MM.1S (cell line): Measurements from ENCODE around the gene OR4D1.
A peak's percentile ranks its signal among the peaks of the same experiment; 100 is the strongest.
"Not testable (repeated sequence)": the region's sequence is repeated elsewhere in the genome, so short reads cannot be mapped to it uniquely, and the experiment has no call there.

Source experiments
- DNase-seq: peaks from one replicate; pipeline ENCODE4 v3.0.0-alpha.2; 2015
- H2AFZ ChIP-seq: fragments of 300-600 bp; sonication (generic); 2 replicates; pipeline ENCODE4 v1.6.0; 2016; ENCODE audit warnings: antibody characterized with exemption, low read length
- H3F3A ChIP-seq: fragments of 300-600 bp; sonication (generic); 2 replicates; pipeline ENCODE4 v1.6.1; 2016; ENCODE audit warnings: mild to moderate bottlenecking, antibody characterized with exemption, low read length, moderate library complexity, mixed read lengths; ENCODE audit not compliant: insufficient read depth
- H3K27ac ChIP-seq: fragments of 300-600 bp; sonication (generic); 2 replicates; pipeline ENCODE4 v1.5.1; 2016; ENCODE audit warnings: mild to moderate bottlenecking, low read length
- H3K27me3 ChIP-seq: fragments of 300-600 bp; sonication (generic); replicated peaks from 2 replicates; pipeline ENCODE4 v1.6.0; 2016; ENCODE audit warnings: low read length; ENCODE audit not compliant: insufficient read depth
- H3K36me3 ChIP-seq: fragments of 300-600 bp; sonication (generic); replicated peaks from 2 replicates; pipeline ENCODE4 v1.6.1; 2016; ENCODE audit warnings: mild to moderate bottlenecking, low read length, mixed read lengths; ENCODE audit not compliant: insufficient read depth
- H3K4me1 ChIP-seq: fragments of 300-600 bp; sonication (generic); 2 replicates; pipeline ENCODE4 v1.6.1; 2016; ENCODE audit warnings: low read length, mixed read lengths
- H3K4me2 ChIP-seq: fragments of 300-600 bp; sonication (generic); 2 replicates; pipeline ENCODE4 v1.6.0; 2016; ENCODE audit warnings: low read depth, low read length
- H3K4me3 ChIP-seq: fragments of 300-600 bp; sonication (generic); 2 replicates; pipeline ENCODE4 v1.5.1; 2016; ENCODE audit warnings: low read length, mixed read lengths
- H3K79me2 ChIP-seq: fragments of 300-600 bp; sonication (generic); 2 replicates; pipeline ENCODE4 v1.6.1; 2016; ENCODE audit warnings: mixed run types, low read length, mixed read lengths
- H3K9ac ChIP-seq: fragments of 300-600 bp; sonication (generic); 2 replicates; pipeline ENCODE4 v1.6.1; 2016; ENCODE audit warnings: low read length, mixed read lengths
- H3K9me2 ChIP-seq: fragments of 300-600 bp; sonication (generic); replicated peaks from 2 replicates; pipeline ENCODE4 v1.6.1; 2016; ENCODE audit warnings: mild to moderate bottlenecking, low read length, mixed read lengths; ENCODE audit not compliant: insufficient read depth
- H3K9me3 ChIP-seq: fragments of 300-600 bp; sonication (generic); replicated peaks from 2 replicates; pipeline ENCODE4 v1.6.1; 2016; ENCODE audit warnings: mild to moderate bottlenecking, low read length, mixed read lengths; ENCODE audit not compliant: insufficient read depth
- H4K20me1 ChIP-seq: fragments of 300-600 bp; sonication (generic); 2 replicates; pipeline ENCODE4 v1.6.1; 2016; ENCODE audit warnings: mild to moderate bottlenecking, low read length, moderate library complexity, mixed read lengths; ENCODE audit not compliant: insufficient read depth
- EZH2 ChIP-seq: fragments of 300-600 bp; sonication (generic); optimal IDR thresholded peaks from 2 replicates; pipeline ENCODE3; 2017; ENCODE audit warnings: low read depth, mild to moderate bottlenecking, antibody characterized with exemption, low read length, mixed read lengths
- EZH2phosphoT487 ChIP-seq: fragments of 300-600 bp; sonication (generic); IDR thresholded peaks from 2 replicates; pipeline ENCODE4 v1.6.1; 2018; ENCODE audit warnings: antibody characterized with exemption, low read length
- TF ChIP-seq, protein P1 (sequence below): fragments of 300-600 bp; sonication (generic); IDR thresholded peaks from 2 replicates; pipeline ENCODE4 v1.5.1; 2016; ENCODE audit warnings: antibody characterized with exemption, low read length, mixed read lengths

The OR4D1 gene

DNA sequence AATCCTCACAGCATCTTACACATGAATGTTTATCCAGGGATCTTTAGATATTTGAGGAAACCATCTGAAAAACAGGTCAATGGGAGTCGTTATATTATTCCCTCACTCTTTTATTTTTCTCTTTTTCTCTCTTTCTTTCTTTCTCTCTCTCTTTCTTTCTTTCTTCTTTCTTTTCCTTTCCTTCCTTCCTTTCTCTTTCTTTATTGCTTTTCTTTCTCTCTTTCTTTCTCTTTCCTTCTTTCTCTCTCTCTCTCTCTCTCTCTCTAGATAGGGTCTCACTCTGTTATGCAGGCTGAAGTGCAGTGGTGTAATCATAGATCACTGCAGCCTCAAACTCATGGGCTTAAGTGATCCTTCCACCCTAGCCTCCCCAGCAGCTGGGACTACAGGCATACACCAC is 20.3 kb upstream of the OR4D1 start:
- Histone ChIP-seq H3K4me1 (no peaks in the 10 kb centered on the region), H3K9me2 (no peaks in the 10 kb centered on the region), H2AFZ (no peak overlapping the region), H3K27me3 (no peaks in the 10 kb centered on the region), H3K4me3 (no peak overlapping the region), H3K9ac (no peak overlapping the region), H3K79me2 (no peaks in the 10 kb centered on the region), H3K4me2 (no peak overlapping the region), H3K9me3 (no peaks in the 10 kb centered on the region), H3K36me3 (no peaks in the 10 kb centered on the region), H4K20me1 (no peaks in the 10 kb centered on the region), H3F3A (no peaks in the 10 kb centered on the region), H3K27ac (no peak overlapping the region)
- TF ChIP-seq EZH2 (no peak), EZH2phosphoT487 (no peak)
- TF ChIP-seq, protein P1, sequence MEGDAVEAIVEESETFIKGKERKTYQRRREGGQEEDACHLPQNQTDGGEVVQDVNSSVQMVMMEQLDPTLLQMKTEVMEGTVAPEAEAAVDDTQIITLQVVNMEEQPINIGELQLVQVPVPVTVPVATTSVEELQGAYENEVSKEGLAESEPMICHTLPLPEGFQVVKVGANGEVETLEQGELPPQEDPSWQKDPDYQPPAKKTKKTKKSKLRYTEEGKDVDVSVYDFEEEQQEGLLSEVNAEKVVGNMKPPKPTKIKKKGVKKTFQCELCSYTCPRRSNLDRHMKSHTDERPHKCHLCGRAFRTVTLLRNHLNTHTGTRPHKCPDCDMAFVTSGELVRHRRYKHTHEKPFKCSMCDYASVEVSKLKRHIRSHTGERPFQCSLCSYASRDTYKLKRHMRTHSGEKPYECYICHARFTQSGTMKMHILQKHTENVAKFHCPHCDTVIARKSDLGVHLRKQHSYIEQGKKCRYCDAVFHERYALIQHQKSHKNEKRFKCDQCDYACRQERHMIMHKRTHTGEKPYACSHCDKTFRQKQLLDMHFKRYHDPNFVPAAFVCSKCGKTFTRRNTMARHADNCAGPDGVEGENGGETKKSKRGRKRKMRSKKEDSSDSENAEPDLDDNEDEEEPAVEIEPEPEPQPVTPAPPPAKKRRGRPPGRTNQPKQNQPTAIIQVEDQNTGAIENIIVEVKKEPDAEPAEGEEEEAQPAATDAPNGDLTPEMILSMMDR, result no peak
- no peak for DNase-seq

DNA sequence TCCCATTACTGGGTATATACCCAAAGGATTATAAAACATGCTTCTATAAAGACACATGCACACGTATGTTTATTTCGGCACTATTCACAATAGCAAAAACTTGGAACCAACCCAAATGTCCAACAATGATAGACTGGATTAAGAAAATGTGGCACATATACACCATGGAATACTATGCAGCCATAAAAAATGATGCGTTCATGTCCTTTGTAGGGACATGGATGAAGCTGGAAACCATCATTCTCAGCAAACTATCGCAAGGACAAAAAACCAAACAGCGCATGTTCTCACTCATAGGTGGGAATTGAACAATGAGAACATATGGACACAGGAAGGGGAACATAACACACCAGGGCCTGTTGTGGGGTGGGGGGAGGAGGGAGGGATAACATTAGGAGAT is 15.5 kb upstream of the OR4D1 start:
- not testable (repeated sequence) for DNase-seq, H3F3A ChIP-seq, H3K36me3 ChIP-seq, H3K4me2 ChIP-seq, H2AFZ ChIP-seq, H3K4me1 ChIP-seq, H3K4me3 ChIP-seq, H3K9me3 ChIP-seq, H3K9me2 ChIP-seq, H3K27me3 ChIP-seq, H4K20me1 ChIP-seq, H3K79me2 ChIP-seq, H3K9ac ChIP-seq, H3K27ac ChIP-seq

DNA sequence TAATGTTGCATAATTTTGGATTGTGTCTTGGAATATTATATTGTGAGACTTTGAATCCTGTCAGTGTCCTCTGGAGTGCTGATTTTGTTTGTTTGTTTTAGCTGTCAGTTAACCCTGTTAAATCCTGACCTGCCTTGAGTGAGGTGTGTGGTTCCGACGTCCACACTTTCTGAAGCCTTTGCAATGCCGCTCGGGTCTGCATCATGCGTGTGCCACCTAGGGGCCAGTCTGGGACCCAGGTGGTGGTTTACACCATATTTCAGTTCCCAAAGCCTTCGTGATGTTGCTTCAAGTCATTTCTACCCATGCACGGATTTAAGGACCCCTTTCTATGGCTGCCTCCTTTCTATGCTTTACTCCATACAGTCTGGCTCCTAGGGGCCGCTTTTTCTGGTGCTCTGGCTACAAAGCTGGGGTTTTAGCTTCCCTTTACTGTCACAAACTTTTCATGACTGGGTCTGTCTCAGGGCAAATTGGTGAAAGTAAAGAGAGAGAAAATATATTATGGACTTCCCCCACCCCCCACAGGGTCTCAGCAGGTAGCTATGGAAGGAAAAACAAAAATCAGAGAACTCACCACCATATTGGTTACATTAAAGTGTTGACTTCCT is 11.4 kb upstream of the OR4D1 start:
- Histone ChIP-seq H3K36me3 (no peaks in the 10 kb centered on the region), H3K9me3 (no peaks in the 10 kb centered on the region), H3K9me2 (no peaks in the 10 kb centered on the region), H3K4me1 (no peaks in the 10 kb centered on the region), H3F3A (no peaks in the 10 kb centered on the region), H3K79me2 (no peaks in the 10 kb centered on the region), H3K27ac (no peak overlapping the region), H3K4me2 (no peak overlapping the region), H3K4me3 (no peak overlapping the region), H2AFZ (no peak overlapping the region), H3K9ac (no peak overlapping the region), H4K20me1 (no peaks in the 10 kb centered on the region), H3K27me3 (no peaks in the 10 kb centered on the region; the same call in 1 of the 2 replicates)
- DNase-seq, result no peak
- TF ChIP-seq EZH2, result no peak
- TF ChIP-seq, protein P1, result peak; percentile 25; the same call in 1 of the 2 replicates

DNA sequence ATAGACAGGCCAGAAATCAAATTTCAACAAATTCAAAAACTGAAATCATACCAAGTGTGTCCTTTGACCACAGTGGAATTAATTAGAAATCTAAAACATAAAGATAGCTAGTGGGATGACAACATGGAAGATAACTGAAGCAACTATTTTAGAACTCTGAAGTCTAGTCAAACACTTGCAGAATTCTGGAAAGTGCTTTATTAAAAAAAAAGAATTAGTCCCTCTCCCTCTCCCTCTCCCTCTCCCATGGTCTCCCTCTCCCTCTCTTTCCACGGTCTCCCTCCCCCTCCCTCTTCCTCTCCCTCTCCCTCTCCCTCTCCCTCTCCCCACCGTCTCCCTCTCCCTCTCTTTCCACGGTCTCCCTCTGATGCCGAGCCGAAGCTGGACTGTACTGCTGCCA is 6.7 kb upstream of the OR4D1 start:
- TF ChIP-seq, protein P1, result no peak
- TF ChIP-seq EZH2phosphoT487 (no peak), EZH2 (no peak)
- Histone ChIP-seq H3K27ac (no peak overlapping the region), H3K4me3 (no peak overlapping the region), H2AFZ (no peak overlapping the region), H3K9me3 (no peaks in the 10 kb centered on the region; the same call in 1 of the 2 replicates), H3K4me1 (no peaks in the 10 kb centered on the region), H3K9ac (no peak overlapping the region), H3K79me2 (no peaks in the 10 kb centered on the region), H3K36me3 (no peaks in the 10 kb centered on the region), H3K27me3 (no peaks in the 10 kb centered on the region; the same call in 1 of the 2 replicates), H4K20me1 (no peaks in the 10 kb centered on the region), H3F3A (no peaks in the 10 kb centered on the region), H3K9me2 (no peaks in the 10 kb centered on the region), H3K4me2 (no peak overlapping the region)
- DNase-seq, result no peak

DNA sequence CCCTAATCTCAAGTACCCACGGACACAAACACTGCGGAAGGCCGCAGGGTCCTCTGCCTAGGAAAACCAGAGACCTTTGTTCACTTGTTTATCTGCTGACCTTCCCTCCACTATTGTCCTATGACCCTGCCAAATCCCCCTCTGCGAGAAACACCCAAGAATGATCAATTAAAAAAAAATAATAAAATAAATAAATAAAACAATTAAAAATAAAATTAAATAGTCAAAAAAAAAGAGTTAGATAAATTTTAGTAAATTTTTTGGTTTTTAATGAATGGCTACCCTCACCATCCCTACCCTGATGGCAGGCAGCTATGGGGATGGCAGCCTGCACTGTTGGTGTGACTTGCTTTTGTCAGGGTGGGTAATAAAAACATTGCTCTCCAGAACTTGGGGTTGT is 4.8 kb upstream of the OR4D1 start:
- not testable (repeated sequence) for H3K79me2 ChIP-seq, H3K4me3 ChIP-seq, H3K4me1 ChIP-seq, H2AFZ ChIP-seq, H3K27me3 ChIP-seq, H3K36me3 ChIP-seq, H4K20me1 ChIP-seq, H3K4me2 ChIP-seq, H3F3A ChIP-seq, H3K9me2 ChIP-seq, DNase-seq, H3K9ac ChIP-seq, H3K27ac ChIP-seq, H3K9me3 ChIP-seq
